HG02623 (cell line): ENCODE results near the gene FNIP2.
A peak's percentile ranks its signal among the peaks of the same experiment; 100 is the strongest.

Source experiments
- ATAC-seq: cut with Tn5 transposase; IDR thresholded peaks from one replicate; pipeline ENCODE4 v1.9.1; 2021; ENCODE audit warnings: moderate library complexity; ENCODE audit not compliant: unreplicated experiment

FNIP2 gene

GRCh38 chr4:158760866-158761265, 8.0 kb upstream of the FNIP2 start:
- ATAC-seq, result no peak

DNA sequence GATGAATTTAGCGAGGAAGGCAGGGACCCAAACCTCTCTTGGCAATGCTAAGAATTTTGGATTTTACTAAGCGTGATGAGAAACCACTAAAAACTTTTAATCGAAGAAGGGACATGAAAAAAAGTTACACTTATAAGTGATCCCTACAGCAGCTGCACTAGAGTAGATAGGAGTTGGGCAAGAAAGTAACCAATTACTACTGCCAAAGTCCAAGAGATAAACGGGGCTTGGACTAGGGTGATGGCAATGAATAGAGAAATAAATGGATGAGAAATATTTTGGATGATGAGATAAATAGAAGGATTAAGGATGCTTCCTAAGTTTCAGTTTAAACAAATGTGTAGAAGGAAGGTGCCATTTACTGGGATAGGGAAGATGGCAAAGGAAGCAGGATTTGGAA, 6.3 kb upstream of the FNIP2 start:
- ATAC-seq, result no peak

DNA sequence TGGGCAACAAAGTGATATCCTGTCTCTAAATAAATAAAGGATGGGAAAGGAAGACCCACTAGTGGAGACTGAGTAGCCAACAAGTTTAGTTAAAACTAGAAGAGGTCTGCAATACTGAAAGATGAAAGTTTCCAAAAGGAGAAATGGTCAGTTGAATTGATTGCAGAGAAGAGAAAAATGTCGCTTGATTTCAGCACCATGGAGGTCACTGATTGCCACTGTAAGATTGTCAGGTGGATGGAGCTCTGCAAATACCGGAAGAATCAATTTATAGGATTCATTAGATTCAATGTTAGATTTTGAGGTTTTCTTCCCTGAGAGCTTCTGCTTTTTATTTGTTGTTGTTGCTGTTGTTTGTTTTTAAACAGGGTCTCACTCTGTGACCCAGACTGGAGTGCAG, 5.4 kb upstream of the FNIP2 start:
- ATAC-seq, result no peak

DNA sequence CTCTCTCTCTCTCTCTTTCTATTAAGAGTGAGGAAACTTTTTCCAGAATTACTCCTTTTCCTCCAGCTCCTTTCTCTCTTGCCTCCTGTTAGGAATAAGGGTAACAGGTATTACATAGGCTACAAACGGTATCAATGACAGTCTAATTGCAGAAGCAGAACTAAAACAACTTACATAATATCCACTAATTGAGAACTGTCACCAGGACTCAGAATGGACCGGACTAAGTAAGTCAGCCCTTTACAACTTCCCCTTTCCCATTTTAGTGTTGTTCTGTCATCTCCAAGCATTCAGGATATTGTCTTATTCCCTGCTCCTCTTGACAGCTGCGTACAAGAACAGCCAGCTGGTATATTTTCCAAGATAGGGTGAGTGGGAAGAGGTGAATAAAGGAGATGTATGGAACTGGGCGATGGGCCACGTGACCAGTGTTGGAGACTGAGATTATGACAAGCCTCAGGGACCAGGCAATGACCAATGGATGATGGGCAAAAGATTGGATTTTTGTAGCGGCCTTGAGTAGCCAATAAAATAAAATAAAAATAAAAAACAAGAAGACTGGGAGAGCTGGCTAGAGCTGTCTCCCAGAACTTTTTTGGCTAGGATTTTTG, 2.3 kb upstream of the FNIP2 start:
- ATAC-seq, result no peak

DNA sequence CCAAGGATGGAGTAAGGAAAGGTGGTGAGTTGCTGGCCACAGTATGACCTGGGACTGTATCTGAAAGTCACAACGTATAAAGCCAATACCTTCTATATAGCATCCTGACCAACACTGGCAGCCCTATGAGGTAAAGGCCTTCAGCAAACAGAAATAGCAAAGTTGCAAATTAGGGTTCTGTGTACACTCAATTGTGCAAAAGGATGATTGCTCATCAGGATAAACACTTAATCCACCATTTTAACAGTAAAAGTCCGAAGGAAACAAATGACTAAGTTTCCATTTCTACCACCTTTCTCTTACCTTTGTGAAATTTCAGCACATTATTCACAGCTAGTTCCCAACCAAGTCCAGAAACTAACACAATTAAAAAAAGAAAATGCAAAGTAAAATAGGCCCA, 1.4 kb upstream of the FNIP2 start:
- ATAC-seq, result no peak

DNA sequence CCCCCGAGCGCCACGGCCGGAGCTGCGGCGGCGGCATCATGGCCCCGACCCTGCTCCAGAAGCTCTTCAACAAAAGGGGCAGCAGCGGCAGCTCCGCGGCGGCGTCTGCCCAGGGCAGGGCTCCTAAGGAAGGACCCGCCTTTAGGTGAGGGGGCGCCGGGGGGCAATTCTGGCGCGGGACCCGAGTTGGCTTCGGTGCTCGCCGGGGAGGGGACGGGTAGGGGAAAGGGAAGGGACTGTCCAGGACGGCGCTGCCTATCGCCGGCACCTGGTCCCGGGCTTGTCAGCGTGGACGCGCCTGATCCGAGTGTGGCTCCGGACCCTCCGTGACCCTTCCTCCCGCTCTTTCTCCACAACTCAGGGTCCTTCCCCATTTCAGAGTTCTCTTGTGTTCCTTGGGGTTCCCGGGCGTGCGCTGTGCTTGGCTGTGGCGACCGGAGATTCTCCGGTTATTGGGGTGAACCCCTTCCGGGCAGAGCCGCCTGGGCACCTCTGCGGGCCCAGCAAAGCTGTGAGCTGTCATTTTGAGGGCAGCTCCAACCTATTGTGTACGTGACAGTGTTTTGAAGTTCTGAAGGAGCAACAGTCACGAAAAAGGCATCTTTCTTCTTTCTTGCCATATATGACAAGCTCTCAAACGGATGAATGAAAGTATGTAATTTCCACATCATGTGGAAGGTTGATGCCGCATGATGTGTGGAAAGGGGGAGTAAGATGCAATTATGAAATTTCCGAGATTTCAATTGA, 522 bp downstream of the FNIP2 start:
- ATAC-seq, result peak; percentile 11

DNA sequence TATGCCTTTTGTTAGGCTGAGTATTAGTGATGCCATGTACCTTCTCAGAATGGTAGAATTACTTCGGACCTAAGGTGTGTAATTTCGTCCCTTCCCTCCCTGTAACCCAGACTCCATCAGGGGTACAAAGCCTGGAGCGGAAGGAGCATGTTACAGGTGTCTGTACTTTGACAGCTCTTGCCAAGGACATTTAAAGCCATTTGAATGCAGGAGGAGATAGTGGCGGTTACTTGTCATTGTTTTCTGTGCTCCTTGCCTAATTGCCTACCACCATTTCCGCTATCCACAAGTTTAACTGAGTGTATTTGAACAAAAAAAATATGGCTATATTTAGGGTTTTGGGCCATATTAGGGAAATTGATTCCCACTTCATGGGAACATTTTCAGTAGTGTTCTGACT, 1.8 kb downstream of the FNIP2 start:
- ATAC-seq, result no peak

DNA sequence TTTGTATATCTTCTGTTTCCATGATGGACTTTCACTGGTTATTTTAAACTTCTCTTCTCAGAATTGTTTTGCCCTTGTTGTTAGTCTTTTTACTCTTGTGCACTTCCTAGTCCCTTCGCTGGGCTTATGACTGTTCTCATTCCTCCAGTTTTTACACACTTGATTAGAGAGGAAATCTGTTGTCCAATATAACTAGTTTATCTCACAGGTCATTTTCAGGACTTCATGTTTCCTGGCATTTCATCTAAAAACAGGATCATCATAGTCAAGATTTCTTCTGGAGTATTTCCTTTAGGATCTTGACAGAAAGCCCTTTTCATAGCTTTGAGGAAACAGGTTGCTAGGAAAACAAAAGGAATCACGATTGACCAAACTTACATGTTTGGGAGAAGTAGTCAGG, 3.0 kb downstream of the FNIP2 start:
- ATAC-seq, result no peak

GRCh38 chr4:158775091-158775651, 6.3 kb downstream of the FNIP2 start:
- ATAC-seq, result no peak

DNA sequence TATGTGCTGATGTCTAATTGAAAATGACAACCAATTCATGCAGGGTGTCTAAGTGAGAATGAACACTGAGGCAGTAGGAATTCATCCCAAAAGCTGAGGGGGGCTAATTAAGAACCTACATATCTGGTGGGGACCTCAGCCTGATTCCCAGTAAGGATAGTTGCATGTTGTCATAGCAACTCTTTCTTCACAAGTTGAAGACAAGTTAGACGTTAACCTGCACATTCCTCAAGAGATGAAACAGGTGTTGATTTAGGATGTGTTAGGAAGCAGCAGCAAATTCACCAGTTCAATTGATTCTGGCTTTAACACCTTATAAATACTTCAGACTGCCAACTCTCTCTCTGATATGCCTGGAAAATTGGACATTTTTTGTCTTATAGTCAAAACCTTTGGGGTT, 7.3 kb downstream of the FNIP2 start:
- ATAC-seq, result no peak

- peak; percentile 17 for ATAC-seq
These were observed 8.8 kb downstream of the FNIP2 start for GRCh38 chr4:158777423-158778155.

- ATAC-seq, result peak; percentile 96
These were observed 9.4 kb downstream of the FNIP2 start for GRCh38 chr4:158778156-158778711.

- no peak for ATAC-seq
These were observed 9.9 kb downstream of the FNIP2 start for GRCh38 chr4:158778712-158779111.

GRCh38 chr4:158781963-158782362, 13.1 kb downstream of the FNIP2 start:
- ATAC-seq, result no peak

DNA sequence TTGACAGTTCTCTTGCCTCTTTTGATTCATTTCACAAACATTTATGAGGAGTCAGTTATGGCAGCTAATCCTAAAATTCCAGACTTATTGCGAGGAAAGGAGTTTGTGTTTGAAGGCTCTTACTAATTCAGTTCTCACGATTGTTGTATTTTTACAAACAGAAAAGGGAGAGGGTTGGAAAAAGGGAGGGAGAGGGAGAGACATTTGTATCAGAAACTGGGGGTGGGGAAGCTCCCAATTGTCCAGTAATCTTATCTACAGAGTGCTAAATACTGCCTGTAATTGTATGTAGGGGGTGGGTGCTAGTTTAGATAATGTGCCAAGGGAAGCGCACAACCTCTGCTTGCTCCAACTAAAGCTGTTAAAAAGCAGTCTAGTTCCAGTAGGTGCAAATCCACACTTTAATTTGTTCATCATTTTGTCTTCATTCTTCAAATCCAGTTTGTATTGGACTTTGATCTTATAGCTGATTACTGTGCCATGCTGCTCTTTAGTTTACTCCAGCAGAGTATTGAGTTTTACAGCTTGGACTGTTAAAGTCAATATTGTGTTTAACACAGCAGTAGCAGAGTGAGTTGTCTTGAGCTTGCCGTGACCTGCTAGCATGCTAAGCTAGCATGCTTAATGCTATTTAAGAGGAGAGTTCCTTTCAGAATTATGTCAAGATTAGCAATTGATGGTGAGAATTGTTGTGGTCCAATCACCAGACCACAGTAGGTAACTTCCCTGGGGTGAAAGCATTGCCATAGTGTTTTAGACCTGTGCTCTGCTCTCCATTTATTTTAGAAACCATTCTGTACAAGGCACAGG, 13.9 kb downstream of the FNIP2 start:
- ATAC-seq, result peak; percentile 28

- no peak for ATAC-seq
These were observed 15.0 kb downstream of the FNIP2 start for GRCh38 chr4:158783785-158784184.

DNA sequence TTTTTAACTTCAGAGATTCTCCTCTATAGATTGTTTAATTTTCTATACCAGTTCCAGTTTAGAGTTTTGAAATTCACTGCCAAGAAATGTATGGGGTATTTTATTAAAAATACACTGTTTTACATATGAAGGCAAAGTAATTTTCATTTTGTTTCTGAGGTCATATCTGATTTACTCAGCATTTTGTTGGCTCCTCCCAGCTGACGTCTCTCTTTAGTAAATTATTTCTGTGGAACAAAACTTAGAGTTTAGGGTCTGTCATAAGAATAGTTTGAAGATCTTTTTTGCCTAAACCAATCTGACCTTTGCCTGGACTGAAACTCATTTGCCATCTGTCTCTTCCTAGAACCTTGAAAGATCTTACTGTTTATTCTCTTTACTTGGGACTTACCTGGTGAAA, 16.9 kb downstream of the FNIP2 start:
- ATAC-seq, result no peak

- ATAC-seq, result no peak
These were observed 17.3 kb downstream of the FNIP2 start for GRCh38 chr4:158786121-158786601.

- no peak for ATAC-seq
These were observed 18.1 kb downstream of the FNIP2 start for GRCh38 chr4:158786955-158787354.

DNA sequence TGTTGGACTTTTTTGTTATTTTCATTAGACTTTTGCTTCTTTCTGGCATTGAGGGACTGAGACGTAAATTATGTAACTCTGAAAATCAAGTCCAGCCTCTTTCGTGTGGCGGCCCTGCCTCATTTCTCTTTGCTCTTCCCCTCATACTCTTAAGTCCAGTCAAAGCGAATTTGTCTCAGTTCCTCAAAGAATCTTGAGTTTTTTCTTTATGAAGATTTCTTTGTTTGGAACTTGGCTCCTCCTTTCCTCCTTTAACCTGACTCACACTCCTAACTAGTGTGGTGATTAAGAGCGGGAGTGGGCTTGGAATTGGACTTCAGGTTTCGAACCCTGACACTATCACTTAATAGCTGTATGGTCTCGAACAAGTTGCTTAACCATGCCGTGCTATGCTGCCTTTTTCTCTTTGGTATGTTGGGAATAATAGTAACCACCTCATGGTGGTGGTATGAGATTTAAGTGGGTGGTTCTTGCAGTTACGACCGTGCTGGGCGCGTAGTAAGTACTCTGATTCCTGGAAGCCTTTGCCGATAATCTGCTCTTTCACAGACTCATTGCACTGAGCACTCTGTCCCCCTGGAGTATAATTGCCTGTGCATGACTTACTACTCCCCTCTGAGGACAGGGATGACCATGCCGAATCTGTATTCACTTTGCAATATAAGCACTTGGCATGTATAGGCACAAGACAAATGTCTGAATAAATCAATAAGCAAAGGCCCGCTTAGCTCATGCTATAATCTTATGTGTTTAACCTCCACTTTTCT, 19.1 kb downstream of the FNIP2 start:
- no peak for ATAC-seq
